Brain microvascular endothelial cell (primary cell): ENCODE measurements around the gene TNFRSF25.
"Not testable (repeated sequence)": the region's sequence is repeated elsewhere in the genome, so short reads cannot be mapped to it uniquely, and the experiment has no call there.

Source experiments
- DNase-seq: peaks from one replicate; pipeline ENCODE4 v3.0.0-alpha.2; 2020
- H3K27ac ChIP-seq: fragments of 250-450 bp; sonication (Bioruptor Pico); 2 replicates; pipeline ENCODE4 v1.5.1; 2020; ENCODE audit warnings: mild to moderate bottlenecking, moderate library complexity
- H3K27me3 ChIP-seq: fragments of 250-450 bp; sonication (Bioruptor Pico); replicated peaks from 2 replicates; pipeline ENCODE4 v1.5.1; 2020; ENCODE audit warnings: mild to moderate bottlenecking
- H3K36me3 ChIP-seq: fragments of 250-450 bp; sonication (Bioruptor Pico); replicated peaks from 2 replicates; pipeline ENCODE4 v1.5.1; 2020; ENCODE audit warnings: mild to moderate bottlenecking
- H3K4me3 ChIP-seq: 2 replicates; pipeline ENCODE4 v1.5.1; 2011; ENCODE audit warnings: low read depth, mild to moderate bottlenecking, control low read depth, low read length, moderate library complexity
- CTCF ChIP-seq: IDR thresholded peaks from 2 replicates; pipeline ENCODE4 v1.5.1; 2011; ENCODE audit warnings: low read depth, mild to moderate bottlenecking, moderate library complexity, low read length, control low read depth, inconsistent platforms; ENCODE audit errors: missing control alignments
- in situ Hi-C: cut with HindIII; loops from 2 replicates; pipeline ENCODE4 v1.10.0; 2017; ENCODE audit warnings: low sequenced_read_pairs, low pct_ligation_motif_present

The TNFRSF25 gene

GRCh38 chr1:6441586-6441985 is 24.4 kb downstream of the TNFRSF25 start:
- in situ Hi-C loops, result no loop called here

GRCh38 chr1:6440198-6441126 is 25.5 kb downstream of the TNFRSF25 start:
- no peak for TF ChIP-seq CTCF
- Histone ChIP-seq H3K27me3 (peaks cover 15% of the 10 kb centered on the region), H3K4me3 (no peak overlapping the region), H3K36me3 (no peaks in the 10 kb centered on the region), H3K27ac (no peak overlapping the region)
- DNase-seq, result no peak
- in situ Hi-C loops, result no loop called here

More at GRCh38 chr1:6441586-6441985, 24.4 kb downstream of the TNFRSF25 start:
- Histone ChIP-seq H3K4me3 (no peak overlapping the region), H3K27me3 (peaks cover 14% of the 10 kb centered on the region), H3K27ac (no peak overlapping the region), H3K36me3 (no peaks in the 10 kb centered on the region)
- DNase-seq, result no peak
- no peak for TF ChIP-seq CTCF

- Histone ChIP-seq H3K27ac (no peak overlapping the region), H3K27me3 (peaks cover 15% of the 10 kb centered on the region), H3K4me3 (no peak overlapping the region), H3K36me3 (no peaks in the 10 kb centered on the region)
- in situ Hi-C loops, result no loop called here
- peak; percentile 91 for TF ChIP-seq CTCF
- no peak for DNase-seq
Observed at GRCh38 chr1:6438047-6438525, 27.9 kb downstream of the TNFRSF25 start.

- DNase-seq, H3K36me3 ChIP-seq, H3K27ac ChIP-seq, H3K4me3 ChIP-seq, in situ Hi-C loops: not testable (repeated sequence)
- H3K27me3 ChIP-seq, result peaks cover 15% of the 10 kb centered on the region
- peak; percentile 41 for TF ChIP-seq CTCF
Observed at GRCh38 chr1:6437012-6437700, 28.8 kb downstream of the TNFRSF25 start.

GRCh38 chr1:6436277-6436676 is 29.7 kb downstream of the TNFRSF25 start:
- DNase-seq, H3K27ac ChIP-seq, H3K36me3 ChIP-seq, in situ Hi-C loops, H3K4me3 ChIP-seq: not testable (repeated sequence)
- peaks cover 14% of the 10 kb centered on the region for H3K27me3 ChIP-seq

GRCh38 chr1:6435547-6435946 is 30.4 kb downstream of the TNFRSF25 start:
- H3K27me3 ChIP-seq, result peaks cover 11% of the 10 kb centered on the region
- in situ Hi-C loops, result no loop called here
- H3K27ac ChIP-seq, result no peak overlapping the region
- no peaks in the 10 kb centered on the region for H3K36me3 ChIP-seq
- no peak overlapping the region for H3K4me3 ChIP-seq
- TF ChIP-seq CTCF, result no peak
- no peak for DNase-seq
